ENCODE measurements around the gene GCFC2. TPM values are rescaled to one million over a fixed set of nuclear protein-coding genes. Genes with fewer than 3 reads are reported as not detected.

Gene GCFC2
- total and polyA plus RNA-seq, 2 donors (not counting 3 experiments of a cell fraction or from before 2014, with no cell fraction given) = 5.7 to 20.0 TPM

DNA sequence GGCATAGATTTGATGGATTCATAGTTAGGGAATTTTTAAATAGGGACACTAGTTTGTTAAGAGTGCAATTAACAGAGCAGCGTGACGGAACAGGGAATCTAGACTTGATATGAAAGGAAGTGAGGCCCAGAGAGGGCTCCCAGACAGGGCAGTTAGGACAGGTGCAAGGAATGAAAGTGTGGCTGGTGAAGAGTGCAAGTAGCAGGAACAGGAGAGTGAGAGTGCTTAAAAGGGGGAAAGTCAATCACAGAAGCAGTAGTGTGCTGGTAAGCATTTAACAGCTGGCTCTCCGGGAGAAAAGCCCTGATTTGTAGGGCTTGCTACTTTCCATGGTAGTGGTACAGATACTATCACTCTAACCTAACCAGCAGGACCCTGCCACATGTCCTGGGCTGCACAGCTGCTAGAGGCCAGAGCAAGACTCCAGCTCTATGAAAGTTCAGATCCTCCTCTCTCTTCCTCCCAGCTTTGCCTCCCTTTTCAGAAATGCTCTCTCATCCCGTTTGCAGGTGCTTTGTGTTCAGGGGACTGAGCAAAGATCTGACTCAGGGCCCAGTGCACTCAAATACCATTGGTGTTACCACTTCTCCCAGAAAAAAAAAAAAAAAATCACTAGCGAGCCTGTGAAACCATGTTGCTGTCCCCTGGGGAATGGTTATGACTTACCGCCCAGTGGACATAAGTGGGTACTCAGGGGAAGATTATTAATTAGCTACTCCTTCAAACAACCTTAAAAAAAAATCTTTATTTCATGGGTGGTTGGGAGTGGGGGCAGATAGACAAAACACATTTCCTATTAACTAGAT is 18.1 kb upstream of the GCFC2 start:
- Histone ChIP-seq H3K27ac (ENCODE audit: insufficient read depth, low read depth, low read length) (no peak overlapping the region), H3K9ac (replicated peaks; ENCODE audit: extremely low read depth, insufficient read depth, low read length) (no peak overlapping the region), H3K36me3 (ENCODE audit: control insufficient read depth in 2 of 2, extremely low read depth in 1 of 2, insufficient read depth in 2 of 2, low read length in 2 of 2) (no peaks in the 10 kb centered on the region), H3K4me2 (ENCODE audit: insufficient read depth, low read length) (no peak overlapping the region), H3K4me1 (ENCODE audit: control insufficient read depth, extremely low read depth, insufficient read depth, low read length) (no peaks in the 10 kb centered on the region), H3K4me3 (replicated peaks in 1 of 3; ENCODE audit: insufficient read depth in 1 of 3, low read depth in 1 of 3, low read length in 3 of 3) (no peak overlapping the region), H3K9me3 (replicated peaks; ENCODE audit: control insufficient read depth, insufficient read depth, low read length) (no peaks in the 10 kb centered on the region), H3K79me2 (ENCODE audit: control insufficient read depth, insufficient read depth, low read length) (no peaks in the 10 kb centered on the region), H2AFZ (ENCODE audit: low read depth, low read length) (no peak overlapping the region), H4K20me1 (replicated peaks; ENCODE audit: control insufficient read depth, extremely low read depth, insufficient read depth, low read length) (no peaks in the 10 kb centered on the region), H3K9me1 (replicated peaks; ENCODE audit: control insufficient read depth, extremely low read depth, insufficient read depth, low read length) (no peaks in the 10 kb centered on the region), H3K27me3 (ENCODE audit: control insufficient read depth in 2 of 2, insufficient read depth in 2 of 2, low read length in 2 of 2) (peaks cover 7% of the 10 kb centered on the region in 2 experiments)
- no TSS peak for BruUV-seq (replicated peaks)
- intact Hi-C loops (cut with micrococcal nuclease) (no loop called here), dilution Hi-C loops (cut with MboI; ENCODE audit: extremely low pct_ligation_motif_present, low sequenced_read_pairs) (no loop called here)
- no peak for TF ChIP-seq POLR2AphosphoS5 (IDR thresholded peaks at IDR 0.05; ENCODE audit: insufficient read depth, low read depth, low read length)
- TF ChIP-seq POLR2A (IDR thresholded peaks at IDR 0.05; ENCODE audit: low read depth, low read length) = no peak
- no peak for TF ChIP-seq JUN (IDR thresholded peaks at IDR 0.05; ENCODE audit: borderline replicate concordance, insufficient read depth, insufficient read length, low read depth)
- TF ChIP-seq MYC (IDR thresholded peaks at IDR 0.05; ENCODE audit: low read depth, low read length) = no peak
- no peak for TF ChIP-seq EZH2 (IDR thresholded peaks at IDR 0.05; ENCODE audit: borderline replicate concordance, low read depth, low read length, severe bottlenecking)
- TF ChIP-seq, protein P1, sequence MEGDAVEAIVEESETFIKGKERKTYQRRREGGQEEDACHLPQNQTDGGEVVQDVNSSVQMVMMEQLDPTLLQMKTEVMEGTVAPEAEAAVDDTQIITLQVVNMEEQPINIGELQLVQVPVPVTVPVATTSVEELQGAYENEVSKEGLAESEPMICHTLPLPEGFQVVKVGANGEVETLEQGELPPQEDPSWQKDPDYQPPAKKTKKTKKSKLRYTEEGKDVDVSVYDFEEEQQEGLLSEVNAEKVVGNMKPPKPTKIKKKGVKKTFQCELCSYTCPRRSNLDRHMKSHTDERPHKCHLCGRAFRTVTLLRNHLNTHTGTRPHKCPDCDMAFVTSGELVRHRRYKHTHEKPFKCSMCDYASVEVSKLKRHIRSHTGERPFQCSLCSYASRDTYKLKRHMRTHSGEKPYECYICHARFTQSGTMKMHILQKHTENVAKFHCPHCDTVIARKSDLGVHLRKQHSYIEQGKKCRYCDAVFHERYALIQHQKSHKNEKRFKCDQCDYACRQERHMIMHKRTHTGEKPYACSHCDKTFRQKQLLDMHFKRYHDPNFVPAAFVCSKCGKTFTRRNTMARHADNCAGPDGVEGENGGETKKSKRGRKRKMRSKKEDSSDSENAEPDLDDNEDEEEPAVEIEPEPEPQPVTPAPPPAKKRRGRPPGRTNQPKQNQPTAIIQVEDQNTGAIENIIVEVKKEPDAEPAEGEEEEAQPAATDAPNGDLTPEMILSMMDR (IDR thresholded peaks at IDR 0.05; ENCODE audit: extremely low read depth in 1 of 2, insufficient read depth in 1 of 2, low read depth in 1 of 2, low read length in 2 of 2) = no peak
- TF ChIP-seq FOS (IDR thresholded peaks at IDR 0.05; ENCODE audit: borderline replicate concordance, insufficient read depth, low read length) = no peak
- TF ChIP-seq, protein P2, sequence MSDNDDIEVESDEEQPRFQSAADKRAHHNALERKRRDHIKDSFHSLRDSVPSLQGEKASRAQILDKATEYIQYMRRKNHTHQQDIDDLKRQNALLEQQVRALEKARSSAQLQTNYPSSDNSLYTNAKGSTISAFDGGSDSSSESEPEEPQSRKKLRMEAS (IDR thresholded peaks at IDR 0.05; ENCODE audit: insufficient read depth, insufficient read length) = no peak
- no peak for TF ChIP-seq GATA2 (IDR thresholded peaks at IDR 0.05; ENCODE audit: insufficient read depth, insufficient read length, low read depth, low read length)
- DNase-seq (ENCODE audit: low read depth, low spot score) (no peak), FAIRE-seq (no peak)
- CTCF ChIA-PET = no interaction called here
- POLR2A ChIA-PET = no interaction called here
